ENCODE results near the gene ASCC1.
"Not testable (repeated sequence)": the region's sequence is repeated elsewhere in the genome, so short reads cannot be mapped to it uniquely, and the experiment has no call there.

The ASCC1 gene

GRCh38 chr10:72124381-72124780 lies 91.7 kb downstream of the ASCC1 start:
- no peak overlapping the region for H3K27ac ChIP-seq (ENCODE audit: low read depth, low read length)
- H3K9ac ChIP-seq (ENCODE audit: low read depth, low read length) = no peak overlapping the region
- no peaks in the 10 kb centered on the region for H3K27me3 ChIP-seq (ENCODE audit: control insufficient read depth, insufficient read depth, low read length)
- H3K9me3 ChIP-seq (ENCODE audit: control insufficient read depth, insufficient read depth, low read length) = no peaks in the 10 kb centered on the region
- no peaks in the 10 kb centered on the region for H3K36me3 ChIP-seq (ENCODE audit: control insufficient read depth, insufficient read depth, low read length)
- peaks cover 16% of the 10 kb centered on the region for H3K4me1 ChIP-seq (ENCODE audit: control insufficient read depth, insufficient read depth, low read length)
- H3K4me3 ChIP-seq (ENCODE audit: low read depth, low read length) = no peak overlapping the region

- Histone ChIP-seq H3K4me3 (ENCODE audit: low read depth, low read length) (no peak overlapping the region), H3K9ac (ENCODE audit: low read depth, low read length) (no peak overlapping the region), H3K9me3 (ENCODE audit: control insufficient read depth, insufficient read depth, low read length) (no peaks in the 10 kb centered on the region), H3K4me1 (ENCODE audit: control insufficient read depth, insufficient read depth, low read length) (peaks cover 16% of the 10 kb centered on the region), H3K36me3 (ENCODE audit: control insufficient read depth, insufficient read depth, low read length) (no peaks in the 10 kb centered on the region), H3K27me3 (ENCODE audit: control insufficient read depth, insufficient read depth, low read length) (no peaks in the 10 kb centered on the region), H3K27ac (ENCODE audit: low read depth, low read length) (no peak overlapping the region)
Observed at GRCh38 chr10:72123616-72124015, 92.5 kb downstream of the ASCC1 start.

DNA sequence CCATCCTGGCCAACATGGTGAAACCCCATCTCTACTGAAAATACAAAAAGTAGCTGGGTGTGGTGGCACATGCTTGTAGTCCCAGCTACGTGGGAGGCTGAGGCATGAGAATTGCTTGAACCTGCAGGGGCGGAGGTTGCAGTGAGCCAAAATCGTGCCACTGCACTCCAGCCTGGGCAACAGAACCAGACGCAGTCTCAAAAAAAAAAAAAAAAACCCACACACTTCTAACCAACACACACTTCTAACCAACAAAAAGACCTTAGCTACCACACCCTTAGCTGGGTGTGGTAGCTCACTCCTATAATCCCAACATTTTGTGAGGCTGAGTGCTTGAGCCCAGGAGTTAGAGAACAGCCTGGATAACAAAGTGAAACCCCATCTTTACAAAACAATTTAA lies 93.9 kb downstream of the ASCC1 start:
- no peak overlapping the region for H3K9ac ChIP-seq (ENCODE audit: low read depth, low read length)
- H3K4me1 ChIP-seq (ENCODE audit: control insufficient read depth, insufficient read depth, low read length) = peaks cover 15% of the 10 kb centered on the region
- H3K36me3 ChIP-seq (ENCODE audit: control insufficient read depth, insufficient read depth, low read length) = no peaks in the 10 kb centered on the region

DNA sequence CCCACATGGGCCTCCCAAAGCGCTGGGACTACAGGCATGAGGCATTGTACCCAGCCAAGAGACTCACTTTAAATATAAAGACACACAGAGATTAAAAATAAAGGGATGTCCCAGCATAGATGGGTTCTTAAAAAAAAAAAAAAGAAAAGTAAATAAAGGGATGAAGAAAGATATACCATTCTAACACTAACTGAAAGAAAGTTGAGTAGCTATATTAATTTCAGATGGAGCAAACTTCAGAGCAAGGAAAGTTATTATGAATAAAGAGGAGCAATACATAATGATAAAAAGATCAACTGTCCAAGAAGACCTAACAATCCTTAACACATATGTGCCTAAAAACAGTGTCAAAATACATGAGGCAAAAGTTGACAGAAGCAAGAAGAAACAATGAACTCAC lies 94.7 kb downstream of the ASCC1 start:
- H3K36me3 ChIP-seq (ENCODE audit: control insufficient read depth, insufficient read depth, low read length) = no peaks in the 10 kb centered on the region
- H3K9me3 ChIP-seq (ENCODE audit: control insufficient read depth, insufficient read depth, low read length) = peaks cover 3% of the 10 kb centered on the region; the same call in 1 of the 2 replicates
- no peak overlapping the region for H3K9ac ChIP-seq (ENCODE audit: low read depth, low read length)
- no peak overlapping the region for H3K27ac ChIP-seq (ENCODE audit: low read depth, low read length)
- H3K27me3 ChIP-seq (ENCODE audit: control insufficient read depth, insufficient read depth, low read length) = no peaks in the 10 kb centered on the region
- peaks cover 7% of the 10 kb centered on the region for H3K4me1 ChIP-seq (ENCODE audit: control insufficient read depth, insufficient read depth, low read length)
- H3K4me3 ChIP-seq (ENCODE audit: low read depth, low read length) = no peak overlapping the region

More for the DNA sequence above, 93.9 kb downstream of the ASCC1 start:
- no peaks in the 10 kb centered on the region for H3K27me3 ChIP-seq (ENCODE audit: control insufficient read depth, insufficient read depth, low read length)
- no peaks in the 10 kb centered on the region for H3K9me3 ChIP-seq (ENCODE audit: control insufficient read depth, insufficient read depth, low read length)
- H3K27ac ChIP-seq (ENCODE audit: low read depth, low read length) = no peak overlapping the region
- H3K4me3 ChIP-seq (ENCODE audit: low read depth, low read length) = no peak overlapping the region

- Histone ChIP-seq H3K4me3 (ENCODE audit: low read depth, low read length) (no peak overlapping the region), H3K9ac (ENCODE audit: low read depth, low read length) (no peak overlapping the region), H3K36me3 (ENCODE audit: control insufficient read depth, insufficient read depth, low read length) (no peaks in the 10 kb centered on the region), H3K27me3 (ENCODE audit: control insufficient read depth, insufficient read depth, low read length) (no peaks in the 10 kb centered on the region), H3K4me1 (ENCODE audit: control insufficient read depth, insufficient read depth, low read length) (no peaks in the 10 kb centered on the region), H3K9me3 (ENCODE audit: control insufficient read depth, insufficient read depth, low read length) (peaks cover 4% of the 10 kb centered on the region; the same call in 1 of the 2 replicates), H3K27ac (ENCODE audit: low read depth, low read length) (no peak overlapping the region)
Observed at GRCh38 chr10:72116372-72116771, 99.7 kb downstream of the ASCC1 start.

GRCh38 chr10:72114706-72115450 lies 101.2 kb downstream of the ASCC1 start:
- Histone ChIP-seq H3K27ac (ENCODE audit: low read depth, low read length) (no peak overlapping the region), H3K27me3 (ENCODE audit: control insufficient read depth, insufficient read depth, low read length) (no peaks in the 10 kb centered on the region), H3K4me1 (ENCODE audit: control insufficient read depth, insufficient read depth, low read length) (no peaks in the 10 kb centered on the region), H3K36me3 (ENCODE audit: control insufficient read depth, insufficient read depth, low read length) (no peaks in the 10 kb centered on the region), H3K9me3 (ENCODE audit: control insufficient read depth, insufficient read depth, low read length) (peaks cover 4% of the 10 kb centered on the region; the same call in 1 of the 2 replicates), H3K4me3 (ENCODE audit: low read depth, low read length) (no peak overlapping the region), H3K9ac (ENCODE audit: low read depth, low read length) (no peak overlapping the region)

GRCh38 chr10:72110673-72111401 lies 105.2 kb downstream of the ASCC1 start:
- no peaks in the 10 kb centered on the region for H3K27me3 ChIP-seq (ENCODE audit: control insufficient read depth, insufficient read depth, low read length)
- H3K9me3 ChIP-seq (ENCODE audit: control insufficient read depth, insufficient read depth, low read length) = no peaks in the 10 kb centered on the region
- H3K36me3 ChIP-seq (ENCODE audit: control insufficient read depth, insufficient read depth, low read length) = no peaks in the 10 kb centered on the region
- H3K4me3 ChIP-seq (ENCODE audit: low read depth, low read length) = no peak overlapping the region
- no peak overlapping the region for H3K27ac ChIP-seq (ENCODE audit: low read depth, low read length)
- H3K9ac ChIP-seq (ENCODE audit: low read depth, low read length) = no peak overlapping the region
- 0 out of 2 replicates have a peak, but pooled peaks cover 4% of the 10 kb centered on the region for H3K4me1 ChIP-seq (ENCODE audit: control insufficient read depth, insufficient read depth, low read length)

DNA sequence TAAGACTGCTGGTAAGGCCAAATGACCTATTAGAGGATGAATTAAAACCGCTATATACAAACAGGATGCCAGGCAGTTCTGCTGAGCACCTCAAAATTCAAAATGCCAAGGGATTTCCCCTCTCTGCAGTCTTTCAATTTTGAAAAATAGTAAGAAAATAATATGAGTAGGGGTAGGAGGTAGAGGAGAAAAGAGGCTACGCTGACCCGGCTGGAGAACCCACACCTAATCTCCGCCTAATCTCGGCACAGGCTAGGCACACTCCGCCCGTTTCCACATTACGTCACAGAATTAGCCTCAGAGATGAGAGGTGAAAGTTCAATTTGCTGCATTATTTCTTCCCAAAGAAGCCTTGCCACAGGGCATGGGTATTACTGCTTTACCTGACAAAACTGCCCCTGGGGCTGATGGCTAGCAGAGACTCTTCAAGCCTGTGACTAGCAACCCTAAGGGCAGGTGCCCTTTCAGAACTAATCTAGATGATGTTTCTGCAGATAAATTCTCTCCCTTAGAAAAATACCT lies 106.4 kb downstream of the ASCC1 start:
- no peaks in the 10 kb centered on the region for H3K27me3 ChIP-seq (ENCODE audit: control insufficient read depth, insufficient read depth, low read length)
- H3K4me3 ChIP-seq (ENCODE audit: low read depth, low read length) = no peak overlapping the region
- no peaks in the 10 kb centered on the region for H3K9me3 ChIP-seq (ENCODE audit: control insufficient read depth, insufficient read depth, low read length)
- H3K27ac ChIP-seq (ENCODE audit: low read depth, low read length) = no peak overlapping the region
- no peaks in the 10 kb centered on the region for H3K36me3 ChIP-seq (ENCODE audit: control insufficient read depth, insufficient read depth, low read length)
- H3K4me1 ChIP-seq (ENCODE audit: control insufficient read depth, insufficient read depth, low read length) = 0 out of 2 replicates have a peak, but pooled peaks cover 4% of the 10 kb centered on the region
- H3K9ac ChIP-seq (ENCODE audit: low read depth, low read length) = no peak overlapping the region

DNA sequence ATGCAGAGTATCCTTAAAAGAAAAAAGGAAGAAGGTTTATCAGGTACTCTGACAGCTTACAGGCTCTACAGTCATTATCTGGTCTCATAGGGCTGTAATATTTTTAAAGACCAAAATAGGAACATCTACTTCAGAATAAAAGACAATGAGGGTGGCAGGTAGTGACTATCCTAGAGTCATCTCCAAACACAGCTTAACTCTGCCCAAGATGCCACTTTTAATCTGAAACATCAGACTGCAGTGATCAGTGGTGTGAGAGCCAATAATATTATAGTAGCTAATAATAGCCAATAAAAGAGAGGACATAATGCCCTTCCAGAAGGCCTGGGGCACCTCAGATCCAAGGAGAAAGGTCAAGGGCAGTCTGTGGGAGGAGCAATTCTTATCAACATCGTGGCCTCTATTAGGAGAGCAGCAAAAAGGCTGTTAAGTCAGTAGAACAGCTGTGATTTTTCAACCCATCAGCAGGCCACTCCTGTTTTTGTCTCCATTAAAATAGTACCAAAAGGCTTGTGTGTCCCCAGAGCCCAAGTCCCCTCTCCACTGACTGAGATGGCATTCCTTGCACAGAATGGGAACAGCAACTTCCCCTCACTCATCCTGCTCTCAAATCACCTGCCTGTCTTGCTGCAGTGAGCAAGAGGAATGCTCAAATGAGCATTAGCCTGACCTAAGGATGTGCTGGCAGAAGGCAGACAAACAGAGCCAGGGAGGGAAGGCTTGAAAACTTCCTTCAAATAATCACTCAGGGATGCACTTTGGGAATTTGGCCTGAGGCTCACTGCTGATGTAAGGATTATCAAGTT lies 107.0 kb downstream of the ASCC1 start:
- Histone ChIP-seq H3K4me1 (ENCODE audit: control insufficient read depth, insufficient read depth, low read length) (peaks cover 7% of the 10 kb centered on the region; the same call in 1 of the 2 replicates), H3K9me3 (ENCODE audit: control insufficient read depth, insufficient read depth, low read length) (no peaks in the 10 kb centered on the region), H3K36me3 (ENCODE audit: control insufficient read depth, insufficient read depth, low read length) (no peaks in the 10 kb centered on the region), H3K4me3 (ENCODE audit: low read depth, low read length) (no peak overlapping the region), H3K27ac (ENCODE audit: low read depth, low read length) (no peak overlapping the region), H3K9ac (ENCODE audit: low read depth, low read length) (no peak overlapping the region), H3K27me3 (ENCODE audit: control insufficient read depth, insufficient read depth, low read length) (no peaks in the 10 kb centered on the region)

GRCh38 chr10:72108004-72108370 lies 108.1 kb downstream of the ASCC1 start:
- H3K9me3 ChIP-seq (ENCODE audit: control insufficient read depth, insufficient read depth, low read length); H3K36me3 ChIP-seq (ENCODE audit: control insufficient read depth, insufficient read depth, low read length); H3K9ac ChIP-seq (ENCODE audit: low read depth, low read length); H3K4me3 ChIP-seq (ENCODE audit: low read depth, low read length); H3K4me1 ChIP-seq (ENCODE audit: control insufficient read depth, insufficient read depth, low read length); H3K27ac ChIP-seq (ENCODE audit: low read depth, low read length); H3K27me3 ChIP-seq (ENCODE audit: control insufficient read depth, insufficient read depth, low read length): not testable (repeated sequence)
